ENCODE data around the gene KCNH1. TPM values are rescaled to one million over a fixed set of nuclear protein-coding genes. Genes with fewer than 3 reads are reported as not detected.

KCNH1 gene
- total RNA-seq, 4 donors from 2014 or later = not detected

GRCh38 chr1:210724768-210725167, 409.2 kb downstream of the KCNH1 start:
- intact Hi-C loops (cut with DNase I; ENCODE audit: low total_unique reads) = loop anchor here (5.0 kb wide), 1 partner anchor 1138 kb away; no protein-coding TSS in a partner anchor
- 72 to 79% methylated on average over 2 of the region's 2 CpGs for WGBS, 2 donors
- DNase-seq (ENCODE audit: low spot score in 2 of 2) = no peak
- TF ChIP-seq POLR2A (IDR thresholded peaks at IDR 0.05) = no peak
- TF ChIP-seq CTCF (IDR thresholded peaks at IDR 0.05) = no peak
- H3K4me3 ChIP-seq (ENCODE audit: low read depth, poor library complexity, severe bottlenecking) = no peak overlapping the region

GRCh38 chr1:210723646-210724045, 410.3 kb downstream of the KCNH1 start:
- WGBS, 2 donors = 38 to 45% methylated on average over 4 of the region's 4 CpGs
- no peak for DNase-seq (ENCODE audit: low spot score in 2 of 2)
- H3K4me3 ChIP-seq (ENCODE audit: low read depth, poor library complexity, severe bottlenecking) = no peak overlapping the region
- TF ChIP-seq POLR2A (IDR thresholded peaks at IDR 0.05) (no peak), CTCF (IDR thresholded peaks at IDR 0.05) (no peak)
- intact Hi-C loops (cut with DNase I; ENCODE audit: low total_unique reads) = no loop called here

GRCh38 chr1:210722410-210723081, 411.4 kb downstream of the KCNH1 start:
- 72 to 75% methylated on average over 1 of the region's 1 CpG for WGBS, 2 donors
- no peak for DNase-seq (ENCODE audit: low spot score in 2 of 2)
- TF ChIP-seq POLR2A (IDR thresholded peaks at IDR 0.05) (no peak), CTCF (IDR thresholded peaks at IDR 0.05) (no peak)
- intact Hi-C loops (cut with DNase I; ENCODE audit: low total_unique reads) = no loop called here
- H3K4me3 ChIP-seq (ENCODE audit: low read depth, poor library complexity, severe bottlenecking) = no peak overlapping the region

GRCh38 chr1:210715072-210715471, 418.9 kb downstream of the KCNH1 start:
- intact Hi-C loops (cut with DNase I; ENCODE audit: low total_unique reads) = no loop called here
- TF ChIP-seq POLR2A (IDR thresholded peaks at IDR 0.05) = no peak
- no peak for TF ChIP-seq CTCF (IDR thresholded peaks at IDR 0.05)
- no peak overlapping the region for H3K4me3 ChIP-seq (ENCODE audit: low read depth, poor library complexity, severe bottlenecking)
- no peak for DNase-seq (ENCODE audit: low spot score in 2 of 2)

- DNase-seq (ENCODE audit: low spot score in 2 of 2) = no peak
- 67 to 70% methylated on average over 7 of the region's 7 CpGs for WGBS, 2 donors
- intact Hi-C loops (cut with DNase I; ENCODE audit: low total_unique reads) = no loop called here
- no peak overlapping the region for H3K4me3 ChIP-seq (ENCODE audit: low read depth, poor library complexity, severe bottlenecking)
- TF ChIP-seq CTCF (IDR thresholded peaks at IDR 0.05) = no peak
- no peak for TF ChIP-seq POLR2A (IDR thresholded peaks at IDR 0.05)
These were observed 421.9 kb downstream of the KCNH1 start for GRCh38 chr1:210711825-210712612.

All from lower leg skin (tissue), 4 donors.